ENCODE measurements around the gene WNT1. TPM values are rescaled to one million over a fixed set of nuclear protein-coding genes. Genes with fewer than 3 reads are reported as not detected.

Gene WNT1
- total and polyA plus RNA-seq, 10 of the 15 experiments (the other 5 are each of a cell fraction or from before 2014, with no cell fraction given), result not detected

DNA sequence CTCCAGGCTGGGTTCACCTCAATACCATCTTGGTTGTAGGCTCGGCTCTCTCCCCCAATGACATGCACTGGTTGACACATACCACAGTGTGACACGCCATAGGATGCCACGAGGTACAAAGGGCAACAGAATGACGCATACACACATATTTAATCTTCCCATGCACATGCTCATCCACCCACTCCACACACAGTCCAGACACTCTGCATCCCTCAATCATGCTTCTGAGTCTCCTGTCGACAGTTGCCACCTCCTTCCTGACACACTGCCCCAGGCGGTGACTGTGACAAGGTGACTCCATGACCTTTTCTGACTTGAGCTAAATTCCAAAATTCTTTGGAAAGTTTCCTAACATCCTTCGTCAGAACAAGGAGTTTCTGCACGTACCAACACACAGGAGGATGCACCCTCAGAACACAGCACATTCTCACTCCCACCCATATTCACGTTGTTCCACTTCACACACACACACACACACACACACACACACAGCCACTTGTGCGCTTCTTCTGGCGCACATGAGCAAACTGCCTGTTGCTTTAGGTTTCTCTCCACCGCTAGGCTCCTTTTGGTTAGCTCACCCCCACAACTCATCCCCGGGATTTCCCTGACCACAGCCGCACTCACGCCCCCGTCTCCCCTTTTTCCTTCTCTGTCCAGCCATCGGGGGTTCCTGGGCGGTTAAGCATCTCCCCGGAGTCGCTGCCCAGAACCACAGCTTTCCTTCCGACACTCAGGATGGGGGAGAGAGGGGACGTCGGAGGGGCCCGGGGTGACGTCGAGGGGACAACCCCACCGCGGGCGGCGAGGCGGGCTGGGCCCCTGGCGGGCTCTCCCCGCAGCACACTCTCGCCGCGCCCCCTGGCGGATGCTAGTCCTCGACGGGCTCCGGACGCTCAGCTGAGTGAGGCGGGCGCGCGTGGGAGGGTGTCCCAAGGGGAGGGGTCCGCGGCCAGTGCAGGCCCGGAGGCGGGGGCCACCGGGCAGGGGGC lies 536 bp upstream of the WNT1 start (continued):
- TF ChIP-seq ZBTB40 (IDR thresholded peaks at IDR 0.05; ENCODE audit: borderline replicate concordance) (no peak), SIN3A (IDR thresholded peaks at IDR 0.05; ENCODE audit: low read depth, low read length) (no peak), TARDBP (IDR thresholded peaks at IDR 0.05; ENCODE audit: borderline replicate concordance) (no peak), TAF1 (IDR thresholded peaks at IDR 0.05; ENCODE audit: borderline replicate concordance, low read depth, low read length) (no peak), NRF1 (conservative IDR thresholded peaks at IDR 0.05; ENCODE audit: low read depth, low read length) (no peak), ZNF24 (IDR thresholded peaks at IDR 0.05) (no peak), MXI1 (IDR thresholded peaks at IDR 0.05; ENCODE audit: low read depth, low read length) (no peak), ZZZ3 (IDR thresholded peaks at IDR 0.05; ENCODE audit: control insufficient read depth, insufficient read length, low read depth) (no peak), RAD21 (IDR thresholded peaks at IDR 0.05; ENCODE audit: insufficient read depth, low read depth, low read length) (peak; percentile 50), NBN (IDR thresholded peaks at IDR 0.05) (peak; percentile 85), NR2F1 (conservative IDR thresholded peaks at IDR 0.05) (peak; percentile 37; the same call in 1 of the 2 replicates), RELA (IDR thresholded peaks at IDR 0.05; ENCODE audit: borderline replicate concordance, partially characterized antibody) (peak; percentile 82), ASH2L (IDR thresholded peaks at IDR 0.05; ENCODE audit: borderline replicate concordance, low read depth) (no peak), SUPT20H (IDR thresholded peaks at IDR 0.05; ENCODE audit: borderline replicate concordance, control insufficient read depth, low read depth, low read length) (no peak), MLLT1 (IDR thresholded peaks at IDR 0.05) (peak; percentile 82), GABPA (IDR thresholded peaks at IDR 0.05; ENCODE audit: low read depth) (no peak)
- TF ChIP-seq, protein P1, sequence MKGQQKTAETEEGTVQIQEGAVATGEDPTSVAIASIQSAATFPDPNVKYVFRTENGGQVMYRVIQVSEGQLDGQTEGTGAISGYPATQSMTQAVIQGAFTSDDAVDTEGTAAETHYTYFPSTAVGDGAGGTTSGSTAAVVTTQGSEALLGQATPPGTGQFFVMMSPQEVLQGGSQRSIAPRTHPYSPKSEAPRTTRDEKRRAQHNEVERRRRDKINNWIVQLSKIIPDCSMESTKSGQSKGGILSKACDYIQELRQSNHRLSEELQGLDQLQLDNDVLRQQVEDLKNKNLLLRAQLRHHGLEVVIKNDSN (IDR thresholded peaks at IDR 0.05; ENCODE audit: borderline replicate concordance, extremely low read length, insufficient read depth, low read depth, low read length), result no peak
- TF ChIP-seq, protein P2, sequence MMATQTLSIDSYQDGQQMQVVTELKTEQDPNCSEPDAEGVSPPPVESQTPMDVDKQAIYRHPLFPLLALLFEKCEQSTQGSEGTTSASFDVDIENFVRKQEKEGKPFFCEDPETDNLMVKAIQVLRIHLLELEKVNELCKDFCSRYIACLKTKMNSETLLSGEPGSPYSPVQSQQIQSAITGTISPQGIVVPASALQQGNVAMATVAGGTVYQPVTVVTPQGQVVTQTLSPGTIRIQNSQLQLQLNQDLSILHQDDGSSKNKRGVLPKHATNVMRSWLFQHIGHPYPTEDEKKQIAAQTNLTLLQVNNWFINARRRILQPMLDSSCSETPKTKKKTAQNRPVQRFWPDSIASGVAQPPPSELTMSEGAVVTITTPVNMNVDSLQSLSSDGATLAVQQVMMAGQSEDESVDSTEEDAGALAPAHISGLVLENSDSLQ (IDR thresholded peaks at IDR 0.05), result no peak
- TF ChIP-seq, protein P3, sequence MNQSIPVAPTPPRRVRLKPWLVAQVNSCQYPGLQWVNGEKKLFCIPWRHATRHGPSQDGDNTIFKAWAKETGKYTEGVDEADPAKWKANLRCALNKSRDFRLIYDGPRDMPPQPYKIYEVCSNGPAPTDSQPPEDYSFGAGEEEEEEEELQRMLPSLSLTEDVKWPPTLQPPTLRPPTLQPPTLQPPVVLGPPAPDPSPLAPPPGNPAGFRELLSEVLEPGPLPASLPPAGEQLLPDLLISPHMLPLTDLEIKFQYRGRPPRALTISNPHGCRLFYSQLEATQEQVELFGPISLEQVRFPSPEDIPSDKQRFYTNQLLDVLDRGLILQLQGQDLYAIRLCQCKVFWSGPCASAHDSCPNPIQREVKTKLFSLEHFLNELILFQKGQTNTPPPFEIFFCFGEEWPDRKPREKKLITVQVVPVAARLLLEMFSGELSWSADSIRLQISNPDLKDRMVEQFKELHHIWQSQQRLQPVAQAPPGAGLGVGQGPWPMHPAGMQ (IDR thresholded peaks at IDR 0.05; ENCODE audit: borderline replicate concordance), result no peak

Measured in GM12878 (cell line).